Stimulated activated CD4-positive, alpha-beta T cell treated with anti-CD3 and anti-CD28 coated beads, TNF-alpha, amount 100 ng/mL, for 4 hours (primary cell): ENCODE data around the gene GNG2.

Experiments
- DNase-seq, 3 experiments: peaks; one replicate each; pipeline ENCODE4 v3.0.0-alpha.2; 2020; ENCODE audit warnings: low read depth in 3 of 3

Gene GNG2

DNA sequence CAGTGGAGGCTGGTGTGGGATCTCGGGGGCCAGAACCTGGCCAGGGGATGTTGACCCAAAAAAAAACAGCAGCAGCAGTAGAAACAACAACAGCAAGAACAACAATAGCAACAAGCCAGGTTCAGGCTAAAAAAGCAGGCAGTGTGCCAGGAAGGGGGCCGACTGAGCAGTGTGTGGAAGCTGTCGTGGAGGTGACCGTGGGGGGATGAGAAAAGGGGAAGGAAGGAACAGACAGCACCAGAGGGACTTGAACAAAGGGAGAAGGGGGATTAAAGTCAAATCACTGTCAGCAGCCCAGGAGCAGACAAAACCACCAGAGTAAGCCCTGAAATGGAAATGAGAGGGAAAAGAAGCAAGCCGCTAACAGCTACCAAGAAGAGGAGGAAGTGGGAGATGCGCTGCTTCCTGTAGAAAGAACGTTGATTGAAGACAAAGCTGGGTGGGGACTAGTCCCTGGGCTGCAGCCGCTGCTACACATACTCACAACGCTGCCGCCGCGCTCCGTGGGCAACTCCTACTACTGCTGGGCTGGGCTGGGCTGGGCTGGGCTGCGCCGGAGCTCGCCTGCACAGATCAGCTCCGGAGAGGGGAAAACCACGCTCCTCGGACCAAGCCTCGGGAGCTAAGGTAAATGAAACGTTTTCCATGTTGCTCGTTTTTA, at the start of gene GNG2:
Gene GNG2, plus strand, starts transcription at position 449 of the 661 bp plus-strand sequence. CDS start 90,067 bp downstream, outside the sequence.
- DNase-seq = peak; percentile 42 to 60 (median 50)

DNA sequence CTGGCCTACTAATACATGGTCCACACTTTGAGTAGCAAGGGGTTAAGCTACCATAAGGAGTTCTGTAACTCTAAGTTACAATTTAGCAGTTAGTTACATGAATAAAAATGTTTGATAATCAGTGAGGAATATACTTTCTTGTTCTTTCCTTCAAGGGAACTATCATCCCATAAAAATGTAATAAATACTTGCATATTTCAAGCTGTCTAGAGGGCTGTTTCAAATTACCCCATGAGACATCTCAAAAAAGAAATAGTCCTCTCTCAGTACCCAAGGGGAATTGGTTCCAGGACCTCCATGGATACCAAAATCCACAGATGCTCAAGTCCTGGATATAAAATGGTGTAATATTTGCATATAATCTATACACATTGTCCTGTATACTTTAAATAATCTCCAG, 48.7 kb upstream of the GNG2 start:
- DNase-seq = no peak

DNA sequence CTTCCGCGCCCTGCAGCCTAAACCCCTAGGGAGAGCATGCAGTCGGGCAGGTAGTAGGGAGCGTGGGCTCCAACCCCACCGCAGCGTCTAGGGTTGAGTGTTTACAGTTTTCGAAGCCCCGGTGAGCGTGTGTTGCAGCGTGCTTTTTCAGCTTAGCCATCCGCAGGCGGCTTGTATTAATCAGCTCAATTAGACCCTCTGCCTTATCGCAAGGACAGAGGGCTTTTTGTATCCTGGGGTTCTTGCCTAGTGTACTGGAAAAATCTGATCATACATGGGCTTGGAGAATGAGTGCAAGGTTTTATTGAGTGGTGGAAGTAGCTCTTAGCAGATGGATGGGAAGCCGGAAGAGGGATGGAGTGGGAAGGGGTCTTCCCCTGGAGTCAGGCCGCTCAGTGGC, 44.4 kb upstream of the GNG2 start:
- DNase-seq = no peak

GRCh38 chr14:51817326-51817725, 43.1 kb upstream of the GNG2 start:
- no peak for DNase-seq

GRCh38 chr14:51818748-51819380, 41.5 kb upstream of the GNG2 start:
- DNase-seq = no peak

DNA sequence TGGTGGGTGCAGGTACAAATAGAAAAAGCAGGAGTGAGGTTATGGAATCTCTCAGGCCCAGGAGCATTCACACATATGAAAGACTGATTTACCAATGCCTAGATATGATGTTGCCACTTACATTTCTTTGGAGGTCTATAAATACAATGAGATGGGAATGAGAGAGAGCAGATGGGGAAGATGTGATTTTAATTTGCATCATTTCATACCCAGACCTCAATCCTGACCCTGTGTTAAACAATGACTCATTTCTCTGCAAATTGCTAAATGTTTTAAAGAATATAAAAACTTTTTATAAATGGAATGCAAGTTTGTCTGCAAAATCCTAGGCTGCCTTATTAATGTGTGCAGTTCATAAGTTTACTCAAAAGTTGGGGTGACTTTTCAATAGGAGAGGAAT, 38.6 kb upstream of the GNG2 start:
- no peak for DNase-seq

GRCh38 chr14:51822499-51822898, 37.9 kb upstream of the GNG2 start:
- no peak for DNase-seq

DNA sequence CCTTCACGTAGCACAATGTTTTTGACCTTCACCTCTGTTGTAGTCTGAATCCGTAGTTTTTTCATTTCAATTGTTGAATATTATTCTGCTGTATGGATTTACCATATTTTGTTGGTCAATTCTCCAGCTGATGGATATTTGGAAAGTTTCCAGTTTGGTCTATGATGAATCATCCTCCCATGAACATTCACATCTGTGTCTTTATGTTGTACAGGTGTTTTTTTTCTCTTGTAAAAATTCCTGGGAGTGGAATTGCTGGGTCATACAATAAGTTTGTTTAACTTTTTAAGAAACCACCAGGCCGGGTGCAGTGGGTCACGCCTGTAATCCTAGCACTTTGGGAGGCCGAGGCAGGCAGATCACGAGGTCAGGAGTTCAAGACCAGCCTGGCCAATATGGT, 36.7 kb upstream of the GNG2 start:
- no peak for DNase-seq

- DNase-seq = no peak
Measured at GRCh38 chr14:51824191-51824590, 36.2 kb upstream of the GNG2 start.

DNA sequence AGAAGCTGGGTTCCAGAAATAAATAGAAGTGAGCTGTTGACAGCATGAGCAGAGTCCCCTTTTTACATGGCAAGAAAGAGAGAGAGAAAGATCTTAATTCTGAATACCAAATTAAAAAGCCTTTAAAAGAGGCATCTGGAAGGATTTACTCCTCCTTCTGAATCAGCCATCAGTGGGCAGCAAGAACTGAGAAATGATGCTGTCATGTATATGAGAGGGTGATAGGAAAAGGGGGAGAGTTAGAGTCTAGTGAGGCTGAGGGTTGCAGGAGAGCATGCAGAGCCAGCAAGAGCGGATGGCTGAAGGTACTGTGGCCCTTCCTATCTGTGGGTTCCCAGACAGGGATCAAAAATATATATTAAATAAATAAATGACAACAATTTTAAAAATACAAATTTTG, 34.5 kb upstream of the GNG2 start:
- no peak for DNase-seq

- peak; percentile 29 to 48 (median 46) for DNase-seq
Measured at GRCh38 chr14:51828017-51828797, 32.2 kb upstream of the GNG2 start.

DNA sequence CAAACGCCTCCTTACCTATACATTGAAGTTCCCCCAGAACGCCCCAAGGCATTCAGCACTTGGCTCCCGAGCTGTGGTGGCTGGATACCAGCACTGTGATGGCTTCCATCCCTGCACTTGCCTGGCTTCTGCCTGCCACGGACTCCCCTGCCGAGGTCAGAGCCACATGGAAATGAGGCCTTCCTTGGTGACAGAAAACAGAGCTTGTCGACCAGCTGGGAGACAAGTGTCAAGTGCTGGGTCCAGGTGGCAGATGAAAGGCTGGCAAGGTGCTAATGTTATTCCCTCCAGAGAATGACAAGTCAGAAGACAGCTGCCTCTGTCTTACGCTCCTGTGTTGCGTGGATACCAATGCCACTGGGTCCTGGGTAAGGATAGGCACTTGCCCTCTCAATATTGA, 26.2 kb upstream of the GNG2 start:
- no peak for DNase-seq

DNA sequence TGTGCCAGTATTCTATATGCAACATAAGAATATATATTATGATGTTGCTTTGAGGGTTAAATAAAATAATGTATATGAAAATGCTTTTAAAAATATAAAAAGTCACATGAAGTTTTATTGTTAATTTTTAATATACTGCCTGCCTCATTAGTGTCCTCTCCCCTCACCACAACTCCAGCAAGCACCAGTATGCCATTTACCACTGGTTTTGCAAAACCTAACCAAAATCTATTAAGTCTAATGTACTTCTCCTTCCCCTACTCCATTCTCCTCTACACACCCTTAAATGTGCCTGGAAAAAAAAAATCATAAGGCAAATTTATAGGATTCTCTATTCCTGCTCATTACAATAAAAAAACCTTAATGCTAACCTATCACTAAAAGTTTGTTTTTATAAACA, 24.0 kb upstream of the GNG2 start:
- no peak for DNase-seq

- DNase-seq = no peak
Measured at GRCh38 chr14:51844081-51844881, 16.1 kb upstream of the GNG2 start.

DNA sequence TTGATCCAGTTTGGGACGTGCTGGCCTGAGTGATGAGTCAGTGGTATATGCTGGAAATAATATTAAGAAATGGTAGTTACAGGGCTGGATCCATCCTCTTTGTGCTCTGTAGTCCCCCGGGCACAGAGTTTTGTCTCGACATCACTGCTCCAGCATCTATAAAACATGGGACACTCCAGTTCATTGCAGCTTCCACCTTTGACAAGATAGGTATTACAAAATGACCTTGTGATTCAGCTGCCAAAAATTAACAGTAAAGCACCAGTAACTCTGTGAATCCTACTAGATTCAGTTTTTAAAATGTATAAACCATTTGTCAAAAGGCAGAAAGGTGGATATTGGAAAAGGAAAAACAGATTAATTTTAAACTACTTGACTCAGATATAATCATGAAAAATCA, 14.6 kb upstream of the GNG2 start:
- DNase-seq = no peak

DNA sequence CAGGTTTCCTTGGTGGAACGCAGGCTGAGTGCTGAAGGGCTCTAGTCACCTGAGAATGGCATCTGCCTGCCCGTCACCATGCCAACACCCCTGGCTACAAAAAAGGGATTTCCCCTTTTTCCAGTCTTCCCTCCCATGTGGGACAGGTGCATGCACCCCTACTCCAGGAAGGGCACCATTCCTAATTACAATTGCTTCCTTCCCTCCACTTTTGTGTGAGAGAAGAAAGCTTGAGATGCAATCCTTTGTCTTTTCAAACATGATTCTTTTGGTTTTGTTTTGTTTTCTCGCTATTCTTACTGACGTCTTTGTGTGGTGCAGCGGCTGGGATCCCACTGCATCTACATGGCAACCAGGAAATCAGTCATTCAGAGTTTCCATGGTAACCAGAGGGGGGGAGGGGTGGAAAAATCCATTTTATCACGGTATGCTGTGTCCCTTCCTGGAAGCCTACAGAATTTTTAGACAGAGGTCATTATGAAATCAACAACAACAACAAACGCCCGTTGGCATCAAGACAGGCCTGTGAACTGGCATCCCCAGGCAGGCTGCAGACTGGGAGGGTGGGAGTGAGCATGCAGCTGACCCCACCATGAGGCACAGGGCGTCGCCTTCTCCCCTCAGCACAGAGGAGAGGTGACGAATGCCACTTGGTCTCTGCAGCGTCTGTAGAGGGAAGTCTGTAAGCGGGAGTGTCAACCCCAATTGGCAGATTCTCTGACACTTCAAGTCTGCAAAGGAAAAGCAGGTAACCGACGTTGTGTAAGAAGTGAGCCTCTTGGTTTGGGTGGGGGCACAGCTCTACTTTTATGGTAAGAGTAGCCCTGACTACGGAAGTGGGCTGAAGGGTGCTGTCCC, 13.6 kb upstream of the GNG2 start:
- DNase-seq = peak; percentile 58 to 79 (median 61)

GRCh38 chr14:51847489-51847796, 13.0 kb upstream of the GNG2 start:
- no peak for DNase-seq

GRCh38 chr14:51848120-51848519, 12.3 kb upstream of the GNG2 start:
- no peak for DNase-seq

DNA sequence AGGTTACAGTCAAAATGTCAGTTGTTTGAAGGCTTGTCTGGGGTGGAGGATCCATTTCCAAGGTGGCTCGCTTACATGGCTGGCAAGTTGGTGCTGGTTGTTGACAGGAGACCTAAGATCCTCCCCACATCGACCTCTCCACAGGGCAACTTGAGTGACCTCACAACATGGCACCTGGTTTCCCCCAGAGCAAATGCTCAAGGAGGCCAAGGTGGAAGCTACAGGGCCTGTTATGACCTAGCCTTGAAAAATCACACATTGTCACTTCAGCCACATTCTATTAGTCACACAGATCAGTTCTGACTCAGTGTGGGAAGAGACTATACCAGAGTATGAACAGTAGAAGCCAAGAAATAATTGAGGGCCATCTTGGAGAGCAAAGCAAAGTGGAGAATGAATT, 11.3 kb upstream of the GNG2 start:
- no peak for DNase-seq

- no peak for DNase-seq
Measured at GRCh38 chr14:51850651-51851050, 9.8 kb upstream of the GNG2 start.

DNA sequence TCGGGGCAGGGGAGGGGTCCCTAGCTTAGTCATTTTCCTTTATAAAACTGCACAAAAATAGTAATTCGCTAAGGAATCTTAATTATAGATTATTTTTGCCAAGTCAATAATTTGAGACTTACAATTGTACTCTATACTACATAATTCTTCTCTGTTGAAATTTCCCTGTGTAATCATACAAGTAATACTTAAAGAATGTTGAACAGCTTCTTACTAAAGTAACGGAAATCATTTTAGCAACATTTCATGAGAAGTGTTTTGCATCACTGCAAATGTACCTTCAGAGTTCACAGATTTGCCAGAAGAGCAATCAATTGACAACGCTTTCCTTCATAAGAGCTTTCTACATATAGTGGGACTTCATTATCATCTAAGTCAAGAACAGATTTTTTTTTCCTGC, 7.9 kb upstream of the GNG2 start:
- no peak for DNase-seq
